MM.1S (cell line): Measurements from ENCODE around the gene FCRL6.

Experiments used
- CTCF ChIP-seq: fragments of 300-600 bp; sonication (generic); IDR thresholded peaks from 2 replicates; pipeline ENCODE4 v1.5.1; 2016; ENCODE audit warnings: antibody characterized with exemption, low read length, mixed read lengths
- EZH2 ChIP-seq: fragments of 300-600 bp; sonication (generic); optimal IDR thresholded peaks from 2 replicates; pipeline ENCODE3; 2017; ENCODE audit warnings: low read depth, mild to moderate bottlenecking, antibody characterized with exemption, low read length, mixed read lengths
- EZH2phosphoT487 ChIP-seq: fragments of 300-600 bp; sonication (generic); IDR thresholded peaks from 2 replicates; pipeline ENCODE4 v1.6.1; 2018; ENCODE audit warnings: antibody characterized with exemption, low read length

GRCh38 chr1:159756397-159756796 is 45.8 kb upstream of the FCRL6 start:
- no peak for TF ChIP-seq CTCF
- no peak for TF ChIP-seq EZH2
- no peak for TF ChIP-seq EZH2phosphoT487
